Ovary (tissue), 3 donors: ENCODE data around the gene DEPDC4.

Source experiments
- CTCF ChIP-seq, 3 donors: fragments of 450-650 bp in 2 of 3; fragments of 200-600 bp in 1 of 3; IDR thresholded peaks; one replicate each; pipeline versions ENCODE4 v1.5.1 to v1.8.0; 2016 to 2022; ENCODE audit warnings: antibody characterized with exemption in 3 of 3, mild to moderate bottlenecking in 1 of 3
- EP300 ChIP-seq: sonication (generic); formaldehyde crosslinking; IDR thresholded peaks from one replicate; pipeline ENCODE4 v1.6.1; 2017; ENCODE audit warnings: antibody characterized with exemption
- donor health status: DM: no; HTN: no; CAD: no.

GRCh38 chr12:100289038-100289437 is 22.2 kb upstream of the DEPDC4 start:
- TF ChIP-seq CTCF (IDR thresholded peaks at IDR 0.05): no peak
- no peak for TF ChIP-seq EP300
